AG20443 (cell line): Measurements from ENCODE around the gene CEP41.

Experiments
- DNase-seq: peaks from one replicate; pipeline ENCODE4 v3.0.0; 2012; ENCODE audit warnings: low spot score, mixed read lengths

The CEP41 gene

DNA sequence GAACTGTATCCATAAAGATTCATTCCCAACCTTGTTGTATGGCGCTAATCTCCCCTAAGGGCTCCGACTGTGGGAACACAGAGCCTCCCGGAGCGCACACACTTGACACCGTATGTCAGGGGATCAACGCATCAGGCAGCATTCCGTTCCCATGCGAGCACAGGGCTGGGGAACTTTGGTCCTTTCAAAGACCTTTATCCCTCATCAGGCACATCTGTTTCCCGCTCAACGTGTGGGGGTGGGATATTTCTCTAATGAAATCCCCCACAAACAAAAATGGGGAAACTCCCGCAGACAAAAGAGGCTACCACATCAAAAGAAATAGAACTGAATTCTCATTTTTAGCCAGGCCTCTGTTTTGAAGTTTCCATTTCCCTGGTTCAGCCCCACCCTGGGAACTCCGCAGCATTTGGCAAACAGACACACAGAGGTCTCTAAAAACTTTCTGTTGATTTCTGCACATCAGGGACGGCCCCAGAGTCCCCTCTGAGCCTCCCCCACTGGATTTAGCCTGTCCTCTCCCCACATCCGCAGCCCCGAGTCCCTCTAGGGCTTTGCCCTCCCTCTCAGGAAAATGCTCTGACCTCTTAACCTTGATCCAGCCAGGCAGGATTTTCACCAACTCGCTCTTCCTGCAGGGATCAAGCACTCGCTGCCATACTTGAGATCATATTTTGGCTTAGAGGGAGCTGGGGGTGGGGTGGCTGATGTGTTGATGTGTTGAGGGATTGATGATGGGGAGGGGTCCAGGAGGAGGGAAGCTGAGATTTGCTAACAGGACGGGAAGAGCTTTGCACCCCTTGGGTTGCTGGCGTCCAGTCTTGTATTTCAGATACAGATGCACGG, 89.6 kb downstream of the CEP41 start:
- DNase-seq = no peak

DNA sequence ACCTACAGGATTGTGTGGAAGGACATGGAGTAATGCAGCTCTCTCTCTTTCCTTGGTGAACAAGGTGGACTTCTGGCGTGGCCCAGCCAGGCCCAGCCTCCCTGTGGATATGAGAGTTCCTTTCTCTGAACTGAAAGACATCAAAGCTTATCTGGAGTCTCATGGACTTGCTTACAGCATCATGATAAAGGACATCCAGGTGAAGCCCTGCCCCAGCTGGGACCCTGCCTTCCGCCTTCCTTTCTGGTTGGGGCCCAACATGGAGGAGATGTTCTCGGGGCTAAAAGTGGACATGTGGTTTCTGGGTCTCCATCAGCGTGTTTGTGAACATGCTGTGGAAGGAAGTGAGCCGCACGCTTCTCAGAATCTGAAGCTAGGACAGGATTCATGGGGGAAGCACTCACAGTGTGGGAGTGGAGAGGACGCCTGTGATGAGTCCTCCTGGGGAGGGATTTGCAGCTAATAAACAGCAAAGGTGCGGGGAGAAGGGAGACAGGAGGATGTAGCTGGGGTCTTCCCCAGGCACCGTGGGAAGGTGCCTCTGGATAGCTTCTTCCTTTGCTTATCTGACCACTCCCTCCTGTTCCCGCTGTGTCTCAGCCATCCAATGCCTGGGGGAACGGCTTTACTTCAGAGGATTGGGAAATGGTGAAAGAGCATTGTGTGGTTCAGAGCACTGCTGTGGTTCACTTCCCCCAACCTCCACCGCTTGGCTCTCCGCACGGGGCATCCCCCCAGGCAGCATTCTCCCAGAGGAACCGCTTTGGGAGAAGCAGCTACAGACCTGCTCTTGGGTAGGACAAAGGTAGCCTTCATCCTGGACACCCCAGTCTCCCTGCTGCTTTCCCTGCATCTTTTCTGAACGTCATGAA, 90.7 kb downstream of the CEP41 start:
- DNase-seq = peak; percentile 30

DNA sequence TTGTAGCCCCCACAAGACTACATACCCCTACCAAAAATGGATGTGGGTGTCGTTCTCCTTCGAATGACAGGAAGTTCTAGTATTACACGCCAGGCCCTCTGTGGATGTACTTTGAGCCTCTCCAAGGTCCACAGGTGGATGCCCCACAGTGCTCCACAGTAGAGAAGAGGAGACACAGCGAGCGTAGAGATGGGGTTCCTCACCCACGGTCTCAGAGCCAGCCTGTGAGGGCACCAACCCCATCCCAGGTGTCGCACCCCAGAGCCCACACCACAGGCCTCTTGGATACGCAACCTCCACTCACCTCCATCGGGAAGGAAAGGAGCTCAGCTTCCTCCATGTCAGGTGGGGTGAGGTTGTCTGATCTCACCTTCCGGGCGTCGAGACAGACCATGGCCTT, 93.9 kb downstream of the CEP41 start:
- no peak for DNase-seq

DNA sequence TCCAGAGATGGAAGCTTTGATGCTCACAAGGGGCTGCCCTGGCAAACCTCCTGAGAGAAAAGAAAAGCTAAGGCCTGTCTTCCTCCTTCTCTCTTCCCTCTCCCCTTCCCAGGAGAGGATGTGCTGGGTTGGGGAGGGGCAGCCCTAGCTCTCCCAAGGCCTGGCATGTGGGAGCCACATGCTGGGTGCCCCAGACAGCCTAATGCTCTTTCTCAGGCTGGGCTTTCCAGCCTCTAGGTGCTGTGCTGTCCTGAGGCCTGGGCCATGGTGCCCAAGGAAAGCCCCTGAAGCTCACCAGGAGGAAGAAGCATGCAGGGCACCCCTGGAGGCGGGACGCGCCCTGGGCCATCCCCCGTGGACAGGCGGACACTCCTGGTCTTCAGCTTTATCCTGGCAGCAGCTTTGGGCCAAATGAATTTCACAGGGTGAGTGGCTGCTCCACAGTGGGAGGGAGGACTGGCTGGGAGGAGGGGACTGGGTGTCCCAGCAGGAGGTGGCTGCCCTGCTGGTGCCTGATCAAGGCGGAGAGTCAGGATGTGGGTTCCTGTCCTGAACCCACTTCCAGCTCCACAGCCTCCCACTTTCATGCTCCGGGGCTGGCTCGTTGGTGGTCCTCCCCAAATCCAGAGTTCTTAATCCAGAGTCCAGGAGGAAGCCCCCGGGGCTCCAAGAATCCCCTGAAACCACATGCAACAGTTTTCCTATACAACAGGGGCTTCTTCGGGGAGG, 94.5 kb downstream of the CEP41 start:
- no peak for DNase-seq

DNA sequence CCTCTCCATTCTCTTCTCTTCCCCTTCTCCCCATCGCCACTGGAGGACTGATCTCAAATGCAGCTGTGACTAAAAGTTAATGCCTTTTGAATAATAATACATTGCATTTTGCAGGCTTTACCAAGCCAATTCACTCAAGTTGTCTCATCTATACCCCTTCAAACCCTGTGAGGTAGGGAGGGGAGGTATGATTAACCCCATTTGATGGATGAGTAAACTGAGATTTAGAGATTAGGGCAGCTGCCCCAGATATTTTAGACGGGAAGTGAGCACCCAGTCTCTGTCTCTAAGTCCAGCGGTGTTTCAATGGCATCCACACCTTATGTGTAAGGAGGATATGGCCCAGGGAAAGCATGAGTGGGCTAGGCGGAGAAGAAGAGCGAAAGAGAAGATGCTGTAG, 95.1 kb downstream of the CEP41 start:
- DNase-seq = no peak

DNA sequence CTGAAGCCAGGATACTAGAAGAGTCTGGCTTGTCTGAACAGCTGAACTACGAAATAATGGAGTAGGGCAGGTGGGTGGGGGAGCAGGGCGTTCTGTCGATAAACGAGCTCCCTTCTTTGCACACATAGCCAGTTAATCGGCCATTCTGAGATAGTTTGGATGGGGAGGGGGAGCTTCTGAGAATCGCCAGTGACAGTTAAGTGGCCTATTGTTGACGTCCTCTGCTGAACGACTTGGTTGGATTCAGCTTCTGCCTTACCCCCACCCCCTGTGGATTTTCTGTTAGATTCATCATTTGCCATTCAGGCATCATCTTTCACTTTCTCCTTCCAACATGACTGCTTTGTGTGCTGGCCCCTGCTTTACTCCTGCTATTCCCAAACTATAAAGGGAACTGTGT, 95.7 kb downstream of the CEP41 start:
- DNase-seq = no peak

DNA sequence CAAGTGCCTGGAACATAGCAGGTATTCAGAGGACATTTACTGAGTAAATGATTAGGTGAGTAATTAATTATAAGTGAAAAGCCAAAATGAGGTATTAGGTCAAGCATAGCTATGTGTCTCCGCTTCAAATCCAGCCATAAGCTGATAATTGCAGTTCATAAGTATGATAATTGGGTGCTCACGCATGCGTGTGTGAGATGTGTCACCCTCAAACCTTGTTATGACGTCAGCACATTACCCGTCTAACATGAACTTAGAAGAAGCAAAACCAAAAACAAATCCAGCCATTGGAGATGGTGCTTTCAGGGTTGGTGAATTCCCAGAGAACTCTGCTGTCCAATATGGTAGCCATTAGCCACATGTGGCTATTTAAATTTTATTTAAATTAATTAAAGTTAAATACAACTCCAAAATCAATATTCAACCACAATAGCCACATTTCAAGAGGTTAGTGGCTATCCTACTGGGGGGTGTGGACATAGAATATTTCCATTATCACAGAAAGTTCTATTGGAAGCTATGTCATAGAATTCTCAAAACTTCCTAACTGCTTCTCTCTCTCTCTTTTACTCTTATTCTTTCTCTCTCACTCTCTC, 96.4 kb downstream of the CEP41 start, which contains the start of gene CPA5:
CPA5 (plus strand) TSS at position 546 of the 596 bp plus-strand sequence. CDS start 1,670 bp downstream, outside the sequence.
- no peak for DNase-seq
